Hepatic stellate cell (primary cell): ENCODE data around the gene PCCA.

Experiments used
- DNase-seq: peaks from one replicate; pipeline ENCODE4 v3.0.0; 2011; ENCODE audit warnings: low spot score

PCCA gene

DNA sequence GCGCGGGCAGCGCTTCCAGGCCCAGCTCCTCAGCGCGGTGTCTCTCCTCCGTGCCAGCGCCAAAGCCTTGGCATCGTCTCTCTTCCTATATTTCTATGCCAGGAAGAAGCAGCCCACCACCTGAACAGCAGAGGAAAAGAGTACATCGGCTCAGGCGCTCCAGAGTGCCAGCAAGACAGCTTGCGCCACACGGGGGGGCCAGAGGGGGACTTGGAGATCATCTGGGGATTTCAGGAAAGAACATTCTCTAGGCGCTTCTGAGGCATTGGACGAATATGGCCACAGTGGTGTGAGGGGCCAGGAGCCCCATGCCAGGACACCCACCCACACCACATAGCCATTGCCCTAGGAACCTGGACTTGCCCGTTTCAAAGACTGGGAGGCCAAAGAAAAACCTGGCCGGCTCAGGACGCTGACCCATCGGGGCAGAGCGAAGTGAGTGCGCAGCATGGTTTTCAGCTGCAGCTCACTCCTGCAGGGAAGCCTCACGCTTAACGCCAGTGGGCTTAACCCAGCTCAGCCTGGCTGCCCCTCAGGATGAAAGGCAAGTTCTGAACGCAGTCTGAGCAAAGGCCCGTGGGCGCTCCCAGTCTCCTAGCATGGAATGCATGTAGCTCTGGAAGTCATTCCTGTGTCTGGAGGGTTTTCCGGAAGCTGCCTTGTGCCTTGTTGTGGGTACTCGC lies 437.6 kb downstream of the PCCA start:
- DNase-seq: no peak

DNA sequence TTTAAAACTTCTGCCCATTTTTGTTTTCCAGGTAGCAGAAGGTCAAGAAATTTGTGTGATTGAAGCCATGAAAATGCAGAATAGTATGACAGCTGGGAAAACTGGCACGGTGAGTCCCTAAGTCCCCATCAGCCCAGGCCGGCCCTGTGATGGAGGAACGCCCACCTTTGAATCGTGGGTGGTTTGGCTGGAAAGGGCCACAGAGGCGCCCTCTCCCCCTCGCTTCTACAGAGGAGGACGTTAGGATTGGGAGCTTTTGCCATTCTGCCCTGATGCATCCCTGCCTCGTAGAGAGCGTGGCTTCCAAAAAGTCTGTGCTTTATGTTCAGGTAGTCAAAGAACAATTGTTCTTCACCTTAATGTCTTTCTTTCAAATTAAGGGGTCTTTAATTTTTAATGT lies 438.8 kb downstream of the PCCA start:
- no peak for DNase-seq

DNA sequence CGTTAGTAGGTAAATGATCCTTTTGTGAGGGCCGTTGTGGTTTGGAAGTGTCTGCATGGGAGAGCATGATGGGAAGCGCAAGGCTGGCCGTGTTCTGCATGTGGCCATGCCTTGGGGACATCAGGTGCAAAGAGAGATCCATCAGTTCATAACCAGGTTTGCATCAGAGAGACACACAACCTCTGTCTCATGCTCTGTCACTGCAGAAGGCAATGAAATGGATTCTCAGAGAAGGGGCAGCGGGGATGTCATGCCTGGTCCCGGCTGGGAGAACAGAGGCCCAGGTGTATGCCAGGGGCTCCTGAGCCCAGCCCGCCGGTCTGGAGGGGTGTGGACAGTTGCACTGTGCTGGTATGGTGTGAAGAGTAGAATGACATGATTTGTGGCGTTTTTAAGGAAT lies 439.5 kb downstream of the PCCA start:
- DNase-seq: no peak

DNA sequence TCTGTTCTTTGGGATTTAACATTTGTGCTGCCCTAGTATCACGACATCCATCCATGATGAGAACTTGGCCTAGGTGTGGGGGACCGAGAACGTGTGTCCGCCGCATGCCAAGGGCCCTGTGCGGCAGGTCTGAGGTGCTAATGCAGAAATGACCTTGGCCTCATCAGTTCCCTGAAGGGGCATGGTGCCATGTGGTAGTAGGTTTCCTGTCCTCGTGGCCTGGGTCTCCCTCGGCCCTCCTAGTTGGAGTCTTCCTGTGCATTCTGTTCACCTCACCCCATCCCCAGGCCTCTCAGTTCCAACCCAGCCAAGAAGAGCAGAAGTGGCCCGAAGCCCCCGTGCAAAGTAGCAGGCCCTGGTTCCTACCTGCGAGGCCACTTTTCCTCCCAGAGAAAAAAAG lies 439.9 kb downstream of the PCCA start:
- DNase-seq: no peak

DNA sequence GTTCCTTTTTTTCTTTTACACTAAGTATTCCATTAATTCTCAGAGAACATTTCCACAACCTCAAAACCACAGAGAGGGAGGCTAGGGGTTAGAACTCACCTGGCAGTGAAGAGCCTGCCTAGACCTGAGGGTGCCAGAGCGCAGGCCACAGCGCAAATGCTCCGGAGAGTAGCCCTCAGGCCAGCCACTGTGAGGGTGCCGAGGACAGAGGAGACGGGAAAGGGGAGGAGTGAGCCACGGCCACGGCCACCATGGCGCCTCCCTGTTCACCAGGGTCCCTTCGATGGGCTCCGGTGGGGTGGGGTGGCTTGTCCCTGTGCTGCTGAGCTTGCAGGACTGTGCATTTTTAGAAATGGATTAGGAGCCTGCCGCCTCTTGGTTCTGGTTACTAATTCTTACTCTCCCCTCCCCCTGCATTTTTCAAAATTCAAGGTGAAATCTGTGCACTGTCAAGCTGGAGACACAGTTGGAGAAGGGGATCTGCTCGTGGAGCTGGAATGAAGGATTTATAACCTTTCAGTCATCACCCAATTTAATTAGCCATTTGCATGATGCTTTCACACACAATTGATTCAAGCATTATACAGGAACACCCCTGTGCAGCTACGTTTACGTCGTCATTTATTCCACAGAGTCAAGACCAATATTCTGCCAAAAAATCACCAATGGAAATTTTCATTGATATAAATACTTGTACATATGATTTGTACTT lies 440.9 kb downstream of the PCCA start:
- no peak for DNase-seq

DNA sequence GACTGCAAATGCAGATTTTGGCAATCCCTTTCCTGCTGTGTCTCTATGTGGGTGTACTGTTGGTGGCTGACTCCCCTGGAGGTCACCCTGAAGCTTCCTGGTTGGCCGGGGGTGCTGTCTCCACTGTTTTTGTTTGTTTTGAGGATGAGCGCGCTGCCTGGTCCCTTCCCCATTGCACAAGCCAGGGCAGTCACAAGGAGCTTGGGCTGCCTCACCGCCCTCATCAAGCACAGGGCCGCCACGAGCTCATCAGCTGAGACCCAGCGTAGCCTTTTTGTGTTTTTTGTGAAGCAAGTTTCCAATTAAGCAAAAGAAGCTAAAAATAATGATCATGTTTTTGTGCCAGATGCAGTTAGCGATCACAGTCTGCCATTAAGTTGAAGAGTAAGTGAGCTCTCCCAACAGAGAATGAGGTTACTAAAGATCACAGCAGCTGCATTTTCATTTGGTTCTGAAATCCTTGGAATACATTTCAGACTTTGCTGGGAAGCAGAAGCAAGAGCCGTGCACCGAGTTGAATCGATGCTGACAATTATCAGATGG lies 441.8 kb downstream of the PCCA start:
- no peak for DNase-seq

DNA sequence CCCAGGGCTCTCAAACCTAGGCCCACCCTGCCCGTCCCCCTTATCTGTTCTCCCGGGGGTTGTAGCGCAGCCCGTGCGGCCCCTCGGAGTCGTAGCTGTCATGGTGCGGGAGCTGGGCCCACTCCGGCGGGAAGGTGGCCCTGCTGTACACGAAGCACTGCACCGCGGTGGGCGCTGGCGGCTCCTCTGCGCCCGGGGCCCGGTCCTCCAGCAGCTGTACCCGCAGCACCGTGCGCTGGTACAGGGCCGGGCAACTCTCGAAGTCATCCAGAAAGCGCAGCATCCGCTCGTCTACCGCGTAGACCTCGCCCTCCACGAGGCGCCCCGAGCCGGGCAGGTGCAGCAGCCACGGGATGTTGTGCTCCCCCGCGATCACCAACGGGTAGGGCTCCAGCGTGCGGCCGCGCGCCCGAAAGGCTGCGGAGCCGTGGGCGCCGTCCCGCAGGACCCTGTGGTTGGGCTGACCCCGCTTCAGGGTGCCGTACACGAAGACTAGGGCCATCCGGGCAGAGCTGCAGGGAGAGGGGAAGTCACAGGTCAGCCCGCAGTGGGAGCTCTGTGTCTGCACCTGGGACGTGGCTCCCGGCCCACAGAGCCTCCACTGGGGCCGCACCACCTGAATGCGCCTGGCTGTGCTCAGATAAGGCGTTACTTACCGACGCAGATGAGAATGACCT lies 443.3 kb downstream of the PCCA start:
- DNase-seq: no peak

DNA sequence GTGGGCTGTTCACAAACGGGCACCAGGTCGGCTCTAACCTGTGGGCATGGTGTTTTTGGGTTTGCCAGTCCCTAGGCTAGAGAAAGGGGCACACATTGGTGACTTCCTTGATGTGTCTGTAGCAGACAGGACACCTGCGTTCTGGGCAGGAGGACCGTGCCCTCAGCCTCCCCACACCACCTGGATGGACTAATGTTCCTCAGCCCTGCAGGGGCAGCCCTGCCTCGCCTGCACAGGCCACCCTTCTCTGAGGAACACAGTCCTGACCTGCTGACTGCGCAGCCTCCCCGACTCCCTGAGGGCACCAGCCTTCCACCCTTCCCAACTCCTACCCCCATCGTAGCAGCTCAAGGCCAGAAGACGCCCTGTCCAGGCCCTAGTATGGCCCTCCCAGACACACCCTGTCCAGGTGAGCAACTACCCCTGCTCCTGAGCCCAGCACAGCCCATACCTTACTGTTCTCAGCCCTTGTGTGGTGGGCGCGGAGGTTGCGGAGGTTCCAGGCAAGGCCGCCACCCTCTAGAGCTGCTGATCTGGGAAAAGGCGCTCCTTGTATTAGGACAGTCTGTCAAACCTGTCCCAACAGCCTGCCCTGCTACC lies 444.0 kb downstream of the PCCA start:
- no peak for DNase-seq

DNA sequence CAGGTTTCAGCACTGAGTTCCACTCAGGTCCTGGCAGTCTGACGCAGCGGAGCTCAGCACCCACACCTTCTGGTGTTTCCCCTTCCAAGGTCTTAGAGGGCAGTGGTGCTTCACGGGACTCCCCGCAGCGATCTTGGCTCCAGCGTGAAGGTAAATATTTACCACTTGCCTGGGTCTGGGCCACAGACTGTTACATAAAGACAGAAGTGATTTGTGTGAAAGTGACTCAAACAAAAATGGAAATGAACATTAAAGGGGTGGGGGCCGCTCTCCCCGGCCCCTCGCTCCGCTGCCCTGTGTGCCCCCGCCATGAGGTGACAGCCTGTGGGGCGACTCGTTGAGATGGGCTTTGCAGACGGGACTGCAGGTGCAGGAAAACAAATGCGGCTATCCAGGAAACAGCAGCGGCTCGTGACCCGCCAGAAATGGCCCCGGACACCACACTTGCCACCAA lies 444.7 kb downstream of the PCCA start:
- no peak for DNase-seq

DNA sequence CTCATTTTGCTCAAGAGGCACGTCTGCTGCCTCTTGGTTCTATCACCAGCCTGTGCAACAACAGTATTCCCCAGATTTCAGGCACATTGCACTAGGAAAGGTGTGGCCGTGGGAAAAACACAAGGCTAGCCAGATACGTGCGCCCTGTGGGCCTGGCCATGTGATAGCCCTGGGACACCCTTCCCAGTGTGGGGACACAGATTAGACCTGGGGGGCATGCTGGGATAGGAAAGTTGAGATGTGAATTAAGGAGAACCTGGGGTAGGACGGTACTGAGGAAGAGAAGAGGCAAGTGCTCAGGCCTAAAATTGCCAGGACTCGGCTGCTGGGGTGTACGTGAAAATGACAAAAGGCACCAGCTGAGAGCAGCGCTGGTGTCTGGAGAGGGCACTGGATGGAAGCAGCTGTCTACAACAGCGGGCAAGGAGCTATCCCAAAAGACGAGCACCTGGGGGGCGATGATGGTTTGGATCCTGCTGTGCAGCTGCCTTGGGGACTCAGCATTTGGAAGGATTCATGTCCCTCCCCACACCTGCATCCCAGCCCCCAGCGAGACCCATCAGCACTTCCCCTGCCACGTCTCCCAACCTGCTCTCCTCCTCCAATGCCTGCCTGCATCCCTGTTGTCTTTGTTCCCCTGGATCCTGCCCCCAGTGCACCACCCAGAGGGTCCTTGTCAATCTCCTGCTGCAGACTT lies 445.4 kb downstream of the PCCA start:
- DNase-seq: no peak

DNA sequence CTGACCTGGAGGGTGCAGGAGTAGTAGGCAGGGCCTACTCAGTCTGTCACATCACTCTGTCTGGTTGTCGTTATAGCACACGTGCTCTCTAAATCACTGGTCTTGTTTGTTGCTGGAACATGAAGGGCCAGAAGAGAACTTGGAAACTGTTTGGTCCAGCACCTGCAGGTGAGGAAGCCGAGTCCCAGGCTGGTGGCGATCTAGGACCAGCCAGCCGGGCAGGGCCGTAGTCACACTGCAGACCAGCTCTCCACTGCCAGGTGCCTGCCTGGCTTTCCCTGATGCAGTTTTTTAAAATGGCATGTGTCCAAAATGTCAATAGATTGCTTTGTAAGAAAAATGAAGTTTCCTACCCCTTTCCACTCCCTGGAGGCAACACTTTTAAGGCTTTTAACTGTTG lies 446.0 kb downstream of the PCCA start:
- DNase-seq: no peak

DNA sequence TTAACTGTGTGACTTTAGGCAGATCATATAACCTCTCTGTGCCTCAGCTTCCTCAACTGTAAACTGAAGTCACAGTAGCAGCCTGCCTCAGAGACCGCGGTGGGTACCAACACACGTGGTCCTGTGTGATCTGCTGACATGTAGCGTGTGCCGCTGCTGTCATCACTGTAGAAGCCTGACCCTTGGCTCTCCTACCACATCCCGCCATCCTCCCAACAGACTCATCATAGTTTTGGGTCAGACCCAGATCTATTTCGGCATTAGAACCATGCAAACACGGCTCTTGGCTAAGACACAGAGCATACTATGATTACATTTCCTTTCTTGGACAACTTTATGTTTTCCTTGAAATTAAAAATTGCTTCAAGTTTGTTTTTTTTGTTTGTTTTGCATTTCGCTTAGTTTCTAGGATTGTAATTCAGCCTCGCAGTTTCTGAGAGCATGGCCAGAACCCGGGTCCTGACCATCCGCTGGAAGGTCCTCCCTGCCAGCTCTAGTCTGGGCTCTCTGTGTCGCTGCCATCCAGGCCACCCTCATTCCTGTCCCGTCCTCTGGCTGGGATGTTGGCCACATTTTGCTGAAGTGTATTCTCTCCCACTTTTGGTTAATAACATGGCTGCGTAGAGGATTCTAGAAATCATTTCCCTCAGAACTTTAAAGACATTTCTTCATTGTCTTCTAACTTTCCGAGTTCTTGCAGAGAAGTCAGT lies 446.7 kb downstream of the PCCA start:
- DNase-seq: no peak

DNA sequence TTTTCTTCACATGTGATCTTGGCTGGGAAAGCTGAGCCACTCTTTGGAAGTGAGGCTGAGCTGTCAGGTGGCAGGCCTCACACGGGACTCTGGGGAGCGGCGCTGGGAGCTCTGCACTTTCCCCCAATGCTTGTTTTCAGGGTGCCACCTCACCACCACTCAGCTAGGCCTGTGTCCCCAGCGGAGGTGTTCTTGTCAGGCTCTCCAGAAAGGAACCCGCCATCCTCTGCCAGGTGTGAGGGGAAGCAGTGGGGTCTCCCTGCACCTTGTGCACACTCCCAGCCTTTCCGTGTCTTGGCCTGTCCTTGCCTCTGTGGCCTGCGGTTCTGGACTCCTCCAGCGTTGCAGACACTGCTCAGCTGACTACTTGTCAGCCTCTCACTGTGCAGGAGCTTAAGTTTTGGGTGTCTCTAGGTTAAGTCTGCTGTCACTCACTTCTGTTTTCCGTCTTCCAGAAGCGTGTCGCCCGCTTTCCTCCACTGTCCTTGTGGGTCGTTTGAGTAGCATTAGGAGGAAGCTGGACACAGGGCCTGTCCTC lies 447.8 kb downstream of the PCCA start:
- DNase-seq: no peak

DNA sequence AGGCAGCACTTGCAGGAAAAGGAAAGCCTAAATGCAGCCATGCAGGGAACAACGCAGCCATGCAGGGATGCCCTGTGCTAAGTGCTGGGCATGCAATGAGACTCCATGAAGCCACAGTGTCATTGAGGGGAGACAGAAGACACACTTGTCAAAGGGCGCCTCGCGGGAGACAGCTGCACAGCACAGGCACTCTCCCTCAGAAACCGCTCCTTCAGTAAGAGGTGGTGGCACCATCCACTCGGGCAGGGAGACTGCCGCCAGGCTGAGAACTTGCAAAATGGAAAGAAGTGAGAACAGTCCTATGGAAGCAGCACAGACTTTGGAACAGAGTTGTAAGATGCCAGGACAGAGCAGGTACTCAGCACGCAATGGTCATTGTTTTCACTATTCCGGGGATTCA lies 448.6 kb downstream of the PCCA start:
- no peak for DNase-seq

DNA sequence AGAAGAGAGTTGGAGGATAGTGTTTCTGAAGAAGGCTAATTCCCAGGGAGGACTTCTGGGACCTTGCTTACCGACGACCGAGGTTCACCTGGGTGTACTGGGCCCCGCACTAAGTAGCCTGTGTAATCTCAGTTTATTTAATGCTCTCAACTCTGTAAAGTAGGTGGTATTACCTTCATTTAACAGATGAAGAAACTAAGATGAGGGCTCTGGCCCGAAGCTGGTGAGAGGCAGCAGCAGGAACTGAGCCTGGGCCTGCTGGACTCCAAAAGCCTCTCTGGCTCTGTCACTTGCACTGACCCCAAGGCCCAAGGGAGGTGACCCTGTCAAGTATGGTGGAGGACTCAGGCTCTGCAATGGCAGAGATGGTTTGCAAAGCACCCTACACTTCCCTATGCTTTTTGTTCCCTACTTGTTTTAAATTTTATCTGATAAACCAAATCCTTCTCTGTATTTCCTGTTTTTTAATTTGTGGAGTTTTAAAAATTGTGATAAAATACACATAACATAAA lies 449.1 kb downstream of the PCCA start:
- no peak for DNase-seq

DNA sequence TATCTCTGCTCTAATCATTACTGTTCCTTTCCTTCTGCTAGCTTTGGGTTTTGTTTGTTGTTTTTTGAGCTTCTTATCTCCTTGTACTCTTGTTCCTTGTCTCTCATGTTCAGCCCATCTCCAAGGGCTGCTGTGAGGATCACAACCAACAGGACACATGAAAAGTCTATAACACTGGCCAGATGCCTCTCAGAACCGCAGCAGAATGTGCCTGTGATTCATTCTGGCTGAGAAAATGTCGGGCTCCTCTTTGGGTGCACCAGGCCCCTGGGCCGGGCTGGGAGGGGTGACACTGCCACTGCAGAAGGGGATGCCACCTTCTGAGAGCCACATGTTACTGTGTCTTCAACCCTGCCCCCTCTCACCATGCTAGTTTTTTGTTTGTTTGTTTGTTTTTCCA lies 451.7 kb downstream of the PCCA start:
- DNase-seq: peak; percentile 61

DNA sequence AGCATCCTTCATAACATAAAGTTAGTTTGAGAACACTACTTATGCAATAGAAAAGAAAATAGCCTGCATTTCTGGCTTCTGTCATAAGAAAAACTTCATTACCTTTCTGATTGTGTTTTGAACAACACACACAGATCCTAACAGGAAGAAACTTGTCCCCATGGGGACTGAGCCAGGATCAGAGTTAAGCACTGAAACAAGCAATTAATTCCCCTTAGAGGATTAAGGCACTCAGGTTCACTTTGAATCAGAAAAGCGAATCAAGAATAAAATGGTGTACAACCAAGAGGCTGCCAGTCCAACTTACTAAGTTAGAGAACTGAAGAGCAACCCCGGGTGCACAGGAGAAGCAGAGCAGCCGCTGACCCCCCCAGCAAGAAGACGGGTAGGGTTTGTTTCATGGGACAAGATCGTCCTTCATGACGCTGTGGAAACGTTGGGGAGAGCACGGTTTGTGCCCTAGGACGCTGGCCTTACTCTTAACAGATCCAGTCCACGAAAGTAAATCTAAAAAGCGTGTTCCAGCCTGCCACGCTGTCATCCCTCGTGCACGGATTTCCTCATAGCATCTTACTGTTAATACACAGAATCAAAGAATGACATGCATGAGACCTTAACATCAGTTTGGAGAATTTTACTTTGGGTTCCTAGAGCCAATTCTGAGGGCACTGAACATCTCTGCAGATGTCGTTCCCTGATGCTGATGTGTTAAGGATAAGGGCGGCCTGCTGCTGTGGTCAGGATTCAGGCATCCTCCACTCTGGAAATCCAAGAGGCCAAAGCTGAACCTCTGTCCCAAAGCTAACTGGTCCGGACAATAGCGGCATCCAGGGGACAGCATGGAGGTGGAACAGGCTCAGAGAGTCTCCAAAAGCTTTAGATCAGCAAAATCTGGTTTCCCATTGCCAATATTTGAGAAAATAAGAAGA lies 453.3 kb downstream of the PCCA start:
- DNase-seq: no peak

DNA sequence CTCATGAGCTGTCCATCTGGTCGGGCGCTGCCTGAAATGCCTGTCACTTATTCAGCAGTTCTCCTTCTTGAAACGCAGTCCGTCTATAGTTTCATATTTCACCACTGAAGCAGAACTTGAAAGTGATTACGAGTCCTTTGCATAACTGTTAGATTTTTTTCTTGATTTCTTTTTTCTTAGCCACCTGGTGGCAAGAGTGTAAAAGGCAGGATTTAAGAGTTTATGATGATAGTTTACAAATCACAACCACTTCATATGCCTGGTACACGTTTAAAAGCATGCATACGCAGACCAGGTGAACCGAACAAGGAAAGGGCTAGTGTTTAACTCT lies 453.9 kb downstream of the PCCA start:
- peak; percentile 42 for DNase-seq

DNA sequence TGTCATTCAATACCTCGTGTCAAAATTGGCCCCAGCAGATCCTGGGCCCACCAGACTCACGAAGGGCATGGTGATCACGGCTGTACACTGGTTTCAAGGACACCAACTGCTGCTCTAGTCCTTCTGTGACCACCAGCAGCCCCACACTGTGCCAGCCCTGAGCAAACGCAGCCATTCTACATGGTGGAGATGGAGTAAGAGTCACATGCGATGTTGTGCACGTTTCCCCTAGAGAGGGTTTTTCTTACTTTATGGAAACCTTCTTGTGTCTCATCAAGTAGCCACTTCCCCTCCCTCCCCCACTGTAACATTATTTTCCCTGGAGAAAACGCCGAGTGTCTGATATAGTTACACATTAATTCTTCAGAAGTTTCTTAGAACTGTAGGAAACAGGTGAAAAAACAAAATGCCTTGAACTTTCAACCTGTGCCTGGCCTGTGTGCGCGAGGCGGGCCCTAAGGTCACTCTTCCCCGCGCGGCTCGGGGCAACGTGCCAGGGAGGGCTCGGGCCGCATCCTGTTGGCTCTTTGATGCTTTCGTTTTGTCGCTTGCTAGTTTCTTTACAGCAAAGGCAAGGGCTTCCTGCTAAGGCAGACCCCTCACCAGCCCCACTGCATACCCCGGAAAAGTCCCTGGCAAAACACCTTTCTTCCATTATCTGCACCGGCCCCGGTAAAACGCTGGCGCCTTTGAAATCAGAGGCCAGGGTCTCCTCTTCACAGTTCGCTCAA lies 455.1 kb downstream of the PCCA start:
- no peak for DNase-seq
